SU-DHL-6 (cell line): ENCODE data around the gene WDR18.

Experiments used
- H2AFZ ChIP-seq: fragments of 200-600 bp; sonication (generic); 2 replicates; pipeline ENCODE4 v1.6.1; 2014; ENCODE audit warnings: low read depth, mild to moderate bottlenecking, moderate library complexity, mixed read lengths, antibody characterized with exemption, low read length; ENCODE audit not compliant: severe bottlenecking
- H3F3A ChIP-seq: fragments of 200-600 bp; shearing (Covaris generic); 2 replicates; pipeline ENCODE4 v1.6.0; 2016; ENCODE audit warnings: antibody characterized with exemption, mild to moderate bottlenecking; ENCODE audit not compliant: insufficient read depth
- H3K27ac ChIP-seq: fragments of 200-600 bp; sonication (generic); 2 replicates; pipeline ENCODE4 v1.5.1; 2016; ENCODE audit warnings: low read depth, mild to moderate bottlenecking, low read length, moderate library complexity, mixed read lengths
- H3K27me3 ChIP-seq: fragments of 200-600 bp; sonication (generic), shearing (Covaris generic); 2 replicates; pipeline ENCODE4 v1.6.0; 2014; ENCODE audit warnings: mild to moderate bottlenecking, low read length
- H3K36me3 ChIP-seq: fragments of 200-600 bp; sonication (generic); 2 replicates; pipeline ENCODE4 v1.6.1; 2014; ENCODE audit warnings: mild to moderate bottlenecking, low read length, mixed read lengths
- H3K4me2 ChIP-seq: fragments of 300-600, 200-600 bp; shearing (Covaris generic), sonication (generic); 2 replicates; pipeline ENCODE4 v1.6.0; 2014; ENCODE audit warnings: low read length, low read depth, mild to moderate bottlenecking; ENCODE audit not compliant: poor library complexity, severe bottlenecking
- H3K4me3 ChIP-seq: fragments of 200-600 bp; sonication (generic); 2 replicates; pipeline ENCODE4 v1.5.1; 2014; ENCODE audit warnings: antibody characterized with exemption, low read length, mild to moderate bottlenecking, mixed read lengths; ENCODE audit not compliant: insufficient read depth, poor library complexity, severe bottlenecking
- H3K79me2 ChIP-seq: fragments of 200-600 bp; sonication (generic); 2 replicates; pipeline ENCODE4 v1.6.1; 2014; ENCODE audit warnings: mild to moderate bottlenecking, low read length, moderate library complexity; ENCODE audit not compliant: insufficient read depth
- H3K9ac ChIP-seq: fragments of 200-600 bp; sonication (generic); 2 replicates; pipeline ENCODE4 v1.7.0; 2014; ENCODE audit warnings: mild to moderate bottlenecking, low read length
- H3K9me2 ChIP-seq: fragments of 200-600 bp; sonication (generic); replicated peaks from 2 replicates; pipeline ENCODE4 v1.6.1; 2014; ENCODE audit warnings: low read length; ENCODE audit not compliant: insufficient read depth
- H3K9me3 ChIP-seq: fragments of 200-600 bp; sonication (generic); 2 replicates; pipeline ENCODE4 v1.6.1; 2014; ENCODE audit warnings: low read length, mixed read lengths; ENCODE audit not compliant: insufficient read depth
- H4K20me1 ChIP-seq: fragments of 200-600 bp; sonication (generic); 2 replicates; pipeline ENCODE4 v1.6.1; 2014; ENCODE audit warnings: low read depth, mild to moderate bottlenecking, antibody characterized with exemption, low read length, moderate library complexity, mixed read lengths
- EZH2phosphoT487 ChIP-seq: fragments of 200-600 bp; sonication (generic), shearing (Covaris generic); conservative IDR thresholded peaks from 2 replicates; pipeline ENCODE4 v1.6.1; 2018; ENCODE audit warnings: mild to moderate bottlenecking, antibody characterized with exemption, low read length, moderate library complexity, mixed read lengths
- TF ChIP-seq, protein P1 (sequence below): fragments of 200-600 bp; sonication (generic); IDR thresholded peaks from one replicate; pipeline ENCODE4 v1.5.1; 2017; ENCODE audit warnings: antibody characterized with exemption, mild to moderate bottlenecking, low read length, moderate library complexity; ENCODE audit not compliant: insufficient read depth, poor library complexity, severe bottlenecking

Gene WDR18

DNA sequence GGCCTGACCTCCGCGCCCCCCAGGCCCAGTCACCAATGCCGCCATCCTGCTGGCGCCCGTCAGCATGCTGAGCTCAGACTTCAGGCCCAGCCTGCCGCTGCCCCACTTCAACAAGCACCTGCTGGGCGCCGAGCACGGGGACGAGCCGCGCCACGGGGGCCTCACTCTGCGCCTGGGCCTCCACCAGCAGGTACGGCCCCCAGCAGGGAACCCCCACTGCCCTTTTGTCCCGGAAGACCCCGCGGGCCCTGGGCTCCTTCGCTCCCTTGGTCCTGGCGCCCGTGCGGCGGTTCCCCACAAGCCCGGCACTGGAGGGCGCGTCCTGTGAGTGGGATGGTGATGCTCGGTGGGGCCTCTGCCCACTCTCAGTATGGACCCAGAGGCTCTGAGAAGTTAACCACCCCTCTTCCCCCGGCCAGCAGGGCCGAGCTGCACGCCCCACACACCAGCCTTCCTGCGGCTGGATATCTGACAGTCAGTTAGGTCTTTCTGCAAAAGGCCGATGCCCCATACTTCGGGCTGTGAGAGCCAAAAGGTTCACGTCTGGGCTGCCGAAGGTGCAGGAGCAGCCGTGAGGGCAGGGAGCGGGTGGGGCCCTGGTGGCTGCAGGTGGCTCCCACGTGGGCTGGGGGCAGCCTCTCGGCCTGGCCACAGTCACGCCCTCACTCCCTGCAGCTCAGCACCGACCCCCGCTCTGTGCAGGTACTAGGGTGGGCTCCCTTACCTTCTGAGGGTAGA, 8.0 kb downstream of the WDR18 start:
- no peaks in the 10 kb centered on the region for H3K9me3 ChIP-seq
- H3K36me3 ChIP-seq = no peaks in the 10 kb centered on the region
- H2AFZ ChIP-seq = no peak overlapping the region
- TF ChIP-seq, protein P1, sequence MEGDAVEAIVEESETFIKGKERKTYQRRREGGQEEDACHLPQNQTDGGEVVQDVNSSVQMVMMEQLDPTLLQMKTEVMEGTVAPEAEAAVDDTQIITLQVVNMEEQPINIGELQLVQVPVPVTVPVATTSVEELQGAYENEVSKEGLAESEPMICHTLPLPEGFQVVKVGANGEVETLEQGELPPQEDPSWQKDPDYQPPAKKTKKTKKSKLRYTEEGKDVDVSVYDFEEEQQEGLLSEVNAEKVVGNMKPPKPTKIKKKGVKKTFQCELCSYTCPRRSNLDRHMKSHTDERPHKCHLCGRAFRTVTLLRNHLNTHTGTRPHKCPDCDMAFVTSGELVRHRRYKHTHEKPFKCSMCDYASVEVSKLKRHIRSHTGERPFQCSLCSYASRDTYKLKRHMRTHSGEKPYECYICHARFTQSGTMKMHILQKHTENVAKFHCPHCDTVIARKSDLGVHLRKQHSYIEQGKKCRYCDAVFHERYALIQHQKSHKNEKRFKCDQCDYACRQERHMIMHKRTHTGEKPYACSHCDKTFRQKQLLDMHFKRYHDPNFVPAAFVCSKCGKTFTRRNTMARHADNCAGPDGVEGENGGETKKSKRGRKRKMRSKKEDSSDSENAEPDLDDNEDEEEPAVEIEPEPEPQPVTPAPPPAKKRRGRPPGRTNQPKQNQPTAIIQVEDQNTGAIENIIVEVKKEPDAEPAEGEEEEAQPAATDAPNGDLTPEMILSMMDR = no peak
- TF ChIP-seq EZH2phosphoT487 = no peak
- no peaks in the 10 kb centered on the region for H4K20me1 ChIP-seq
- no peaks in the 10 kb centered on the region for H3K79me2 ChIP-seq
- H3K27ac ChIP-seq = no peak overlapping the region
- H3K9me2 ChIP-seq = no peaks in the 10 kb centered on the region
- no peak overlapping the region for H3K4me3 ChIP-seq
- H3F3A ChIP-seq = no peaks in the 10 kb centered on the region
- no peaks in the 10 kb centered on the region for H3K27me3 ChIP-seq
- no peak overlapping the region for H3K4me2 ChIP-seq
- H3K9ac ChIP-seq = no peak overlapping the region

DNA sequence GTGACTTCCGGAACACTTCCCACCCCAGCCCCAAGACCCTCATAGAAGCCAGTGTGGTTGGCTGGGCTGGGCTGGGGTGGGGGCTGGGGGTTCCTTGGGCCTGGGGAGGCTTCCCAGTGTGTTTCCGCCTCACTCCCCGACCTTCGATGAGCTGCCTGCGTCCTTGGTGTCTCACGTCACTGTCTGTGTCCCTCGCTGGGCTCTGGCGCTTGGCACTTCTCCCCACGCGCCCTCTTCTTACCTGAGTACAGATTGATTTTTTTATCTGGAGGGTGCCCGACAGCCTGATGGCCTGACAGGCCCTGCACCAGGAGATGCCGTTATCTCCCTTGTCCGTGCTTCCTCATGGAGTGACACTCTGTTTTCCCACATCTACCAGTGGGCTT, 8.5 kb downstream of the WDR18 start:
- H3K27me3 ChIP-seq = no peaks in the 10 kb centered on the region
- H3K9me2 ChIP-seq = no peaks in the 10 kb centered on the region
- no peaks in the 10 kb centered on the region for H3K9me3 ChIP-seq
- no peaks in the 10 kb centered on the region for H3F3A ChIP-seq
- no peak overlapping the region for H3K27ac ChIP-seq
- H3K9ac ChIP-seq = no peak overlapping the region
- TF ChIP-seq EZH2phosphoT487 = no peak
- TF ChIP-seq, protein P1 = no peak
- no peak overlapping the region for H3K4me2 ChIP-seq
- no peaks in the 10 kb centered on the region for H3K79me2 ChIP-seq
- no peaks in the 10 kb centered on the region for H4K20me1 ChIP-seq
- no peak overlapping the region for H2AFZ ChIP-seq
- H3K36me3 ChIP-seq = no peaks in the 10 kb centered on the region
- H3K4me3 ChIP-seq = no peak overlapping the region

DNA sequence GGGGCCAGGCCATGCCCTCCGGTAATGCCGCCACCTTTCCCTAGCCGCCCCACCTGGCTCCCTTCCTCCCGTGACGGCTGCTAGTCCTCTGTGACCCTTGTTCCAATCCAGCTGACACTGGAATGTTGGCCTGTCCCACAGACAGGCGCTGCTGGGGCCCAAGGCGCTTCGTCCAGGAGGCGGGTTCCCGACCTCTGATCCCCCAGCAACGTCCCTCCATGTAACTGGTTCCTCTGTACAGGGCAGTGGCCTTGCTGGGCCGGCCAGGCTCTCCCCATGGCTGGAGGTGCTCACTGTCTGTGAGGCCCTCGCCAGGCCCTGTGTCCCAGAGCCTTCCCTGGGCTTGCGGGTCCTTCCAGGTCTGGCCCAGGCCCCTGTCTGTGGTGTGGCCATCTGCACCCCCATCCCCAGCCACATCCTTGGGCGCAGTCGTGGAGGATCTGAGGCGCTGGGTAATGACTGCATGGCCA, 9.3 kb downstream of the WDR18 start:
- no peak overlapping the region for H3K27ac ChIP-seq
- H3F3A ChIP-seq = no peaks in the 10 kb centered on the region
- no peak overlapping the region for H3K9ac ChIP-seq
- no peaks in the 10 kb centered on the region for H3K9me2 ChIP-seq
- TF ChIP-seq, protein P1 = no peak
- no peak for TF ChIP-seq EZH2phosphoT487
- H3K4me3 ChIP-seq = no peak overlapping the region
- H2AFZ ChIP-seq = no peak overlapping the region
- no peaks in the 10 kb centered on the region for H3K9me3 ChIP-seq
- H3K4me2 ChIP-seq = no peak overlapping the region
- H3K79me2 ChIP-seq = no peaks in the 10 kb centered on the region
- H3K27me3 ChIP-seq = no peaks in the 10 kb centered on the region
- no peaks in the 10 kb centered on the region for H4K20me1 ChIP-seq
- H3K36me3 ChIP-seq = no peaks in the 10 kb centered on the region
